Activated CD4-positive, CD25-positive, alpha-beta regulatory T cell treated with anti-CD3 and anti-CD28 coated beads, Interleukin-2, amount 50 U/mL, for 24 hours (primary cell): ENCODE data around the gene GET4.
A peak's percentile ranks its signal among the peaks of the same experiment; 100 is the strongest.

Source experiments
- ATAC-seq, 2 donors: fragments of 150-1000 bp; cut with Tn5 transposase; one replicate each; pipeline ENCODE4 v1.10.0; 2021; ENCODE audit warnings: mild to moderate bottlenecking in 1 of 2, moderate library complexity in 1 of 2

GET4 gene

DNA sequence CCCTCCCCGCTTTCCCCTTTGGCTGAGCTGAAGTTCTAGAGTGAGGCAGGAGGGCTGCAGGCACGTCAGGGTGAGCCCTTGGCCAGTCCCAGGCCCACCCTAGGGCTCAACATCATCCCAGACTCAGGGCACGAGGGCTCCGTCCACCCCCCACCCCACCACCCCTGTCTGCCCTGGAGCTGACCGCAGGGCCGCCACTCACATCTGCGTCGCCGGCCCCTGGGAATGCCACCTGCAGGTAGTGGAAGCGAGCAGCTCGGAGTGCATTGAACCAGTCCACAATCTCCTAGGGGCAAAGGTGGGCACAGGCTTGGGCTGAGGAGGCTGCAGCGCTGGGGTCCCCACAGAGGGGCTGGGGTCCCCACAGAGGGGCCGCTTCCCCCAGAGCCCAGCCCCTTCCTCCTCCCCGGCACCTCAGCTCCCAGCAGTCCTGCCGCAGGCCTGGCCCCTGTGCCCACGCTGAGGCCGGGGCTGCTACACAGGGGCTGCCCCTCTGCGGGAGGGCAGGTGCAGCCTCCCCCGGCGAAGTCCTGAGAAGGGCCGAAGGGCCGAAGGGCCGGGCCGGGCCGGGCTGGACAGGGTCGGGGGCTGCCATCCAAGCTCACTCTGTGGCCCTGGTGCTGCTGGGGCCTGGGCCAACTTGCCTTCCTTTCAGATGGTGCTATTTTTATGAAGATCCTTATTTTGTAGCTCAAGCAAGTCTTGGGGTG lies 24.1 kb downstream of the GET4 start:
- no peak for ATAC-seq

DNA sequence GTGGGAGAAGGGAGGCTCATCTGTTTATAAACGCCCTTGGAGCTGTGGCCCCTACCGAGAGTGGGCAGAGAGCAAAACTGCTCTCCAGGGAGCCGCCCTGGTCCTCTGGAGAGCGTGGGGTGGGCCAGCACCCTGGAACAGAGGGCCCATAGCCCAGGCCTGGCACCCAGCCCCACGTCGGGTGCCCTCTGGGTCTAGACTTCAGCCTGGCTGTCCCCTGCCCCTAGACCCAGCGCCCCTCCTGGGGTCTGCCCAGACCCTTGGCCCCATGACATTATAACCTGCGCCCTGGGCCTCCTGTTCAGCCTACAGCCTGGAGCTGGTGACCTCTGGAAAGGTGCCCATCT lies 24.7 kb downstream of the GET4 start:
- no peak for ATAC-seq

DNA sequence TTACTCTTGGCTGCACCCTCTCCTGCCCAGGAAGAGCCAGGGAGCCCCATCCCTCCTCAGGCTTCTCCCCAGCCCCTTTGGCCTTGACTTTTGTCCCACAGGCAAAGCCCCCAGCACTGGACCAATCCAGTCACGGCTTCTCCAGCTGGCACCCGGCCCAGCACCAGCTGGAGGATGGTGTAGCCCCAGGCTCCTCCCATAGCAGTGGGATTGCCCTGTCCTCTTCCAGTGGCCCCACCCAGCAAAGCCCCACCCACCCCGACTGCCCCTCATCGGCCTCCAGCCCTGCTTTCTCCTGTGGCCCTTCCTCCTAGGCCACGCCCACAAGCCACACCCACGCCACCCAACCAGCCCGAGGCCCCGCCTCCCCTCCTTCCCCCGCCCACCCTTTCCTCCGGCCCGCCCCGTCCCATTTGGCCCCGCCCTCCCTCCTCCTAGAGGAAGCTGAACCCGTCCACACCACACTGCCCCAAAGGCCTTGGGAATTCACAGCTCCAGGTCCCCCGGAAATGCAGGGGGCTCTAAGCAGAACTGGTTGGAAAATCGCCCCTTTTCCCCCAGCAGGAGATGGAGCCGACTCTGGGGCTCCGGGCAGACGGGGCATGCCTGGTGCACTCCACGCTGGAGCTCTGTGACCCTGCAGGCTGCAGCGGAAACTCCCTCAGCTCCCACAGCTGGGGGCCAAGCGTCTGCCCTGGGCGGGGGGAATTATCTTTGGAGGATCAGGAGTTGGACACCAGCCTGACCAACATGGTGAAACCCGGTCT lies 25.2 kb downstream of the GET4 start:
- ATAC-seq, result peak; percentile 19 to 21

GRCh38 chr7:902996-903395 lies 26.6 kb downstream of the GET4 start:
- ATAC-seq, result no peak

GRCh38 chr7:903921-904755 lies 27.8 kb downstream of the GET4 start:
- no peak for ATAC-seq

DNA sequence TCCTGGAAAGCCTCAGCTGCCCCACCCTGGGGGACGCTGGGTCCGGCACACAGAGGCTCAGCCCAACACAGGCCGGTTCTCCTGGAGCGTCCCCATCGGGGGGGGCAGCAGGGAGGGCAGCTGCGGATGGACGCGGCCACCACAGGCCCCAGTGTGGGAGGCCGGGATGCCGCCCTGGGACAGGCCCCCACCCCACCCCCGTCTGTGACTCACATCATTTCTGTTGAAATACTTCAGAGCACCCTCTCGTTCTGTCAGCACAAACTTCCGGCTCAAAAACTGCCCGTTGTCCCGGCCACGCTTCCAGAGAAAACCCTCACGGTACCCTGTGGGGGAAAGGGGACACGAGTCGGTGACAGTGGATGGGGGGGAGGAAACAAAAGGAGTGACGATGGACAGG lies 28.5 kb downstream of the GET4 start:
- ATAC-seq, result no peak

DNA sequence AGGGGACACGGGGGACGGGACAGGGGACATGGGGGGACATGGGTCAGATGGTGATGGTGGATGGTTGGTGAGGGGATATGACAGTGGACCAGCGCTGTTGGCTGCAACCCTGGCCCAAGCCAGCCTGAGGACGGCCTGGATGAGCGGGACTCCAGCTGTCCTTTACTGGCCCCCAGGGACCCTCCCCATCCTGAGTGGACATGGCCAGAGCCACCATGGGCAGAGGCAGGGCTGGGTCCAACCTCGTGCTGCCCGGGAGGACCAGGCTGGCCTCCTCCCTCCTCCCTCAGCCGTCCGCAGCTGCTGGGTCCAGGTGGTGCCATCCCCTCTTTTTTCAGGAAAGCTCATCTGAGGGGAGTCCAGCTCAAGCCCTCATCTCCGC lies 30.4 kb downstream of the GET4 start:
- ATAC-seq, result no peak

GRCh38 chr7:907158-907980 lies 31.0 kb downstream of the GET4 start:
- no peak for ATAC-seq

DNA sequence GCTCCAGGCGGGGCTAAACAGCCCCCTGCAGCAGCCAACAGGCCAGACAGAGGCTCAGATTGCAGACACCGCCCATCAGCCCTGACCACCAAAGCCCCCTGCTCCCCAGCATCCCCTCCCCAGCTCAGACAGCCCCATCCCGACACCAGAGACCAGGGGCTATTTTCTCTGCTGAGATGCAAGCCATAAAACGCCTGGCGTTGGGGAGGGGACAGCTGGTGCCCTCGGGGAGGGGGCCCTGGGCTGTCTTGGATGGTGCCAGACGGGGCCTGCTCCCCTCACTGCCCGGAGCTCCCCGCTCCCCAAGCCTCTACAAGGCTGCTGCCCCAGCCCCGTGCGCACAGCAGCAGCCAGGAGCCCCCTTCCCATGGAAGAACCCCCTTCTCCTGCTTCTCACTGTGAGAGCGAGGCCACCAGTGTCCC lies 31.8 kb downstream of the GET4 start:
- ATAC-seq, result no peak

- peak; percentile 75 to 80 for ATAC-seq
Measured at GRCh38 chr7:908591-909357, 32.4 kb downstream of the GET4 start.

GRCh38 chr7:909358-910329 lies 33.3 kb downstream of the GET4 start:
- peak in 1 of 2 donors; percentile 27 for ATAC-seq

DNA sequence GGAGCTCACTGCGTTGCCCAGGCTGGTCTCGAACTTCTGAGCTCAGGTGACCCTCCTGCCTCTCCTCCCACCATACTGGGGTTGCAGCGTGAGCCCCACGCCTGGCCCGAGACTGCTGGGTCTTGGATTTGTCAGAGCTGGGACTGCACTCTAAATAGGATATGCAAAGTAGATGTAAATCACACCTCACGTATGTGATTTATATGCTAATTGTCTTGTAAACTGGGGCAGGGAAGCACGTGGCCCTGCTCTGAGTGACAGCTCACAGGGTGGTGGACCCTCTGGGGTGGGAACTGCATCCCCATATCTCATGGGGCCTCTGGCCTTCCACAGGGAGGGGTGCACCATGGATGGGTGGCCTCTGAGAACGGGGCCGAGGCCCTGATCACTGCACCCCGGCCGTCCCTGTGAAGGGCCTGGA lies 34.1 kb downstream of the GET4 start:
- peak; percentile 26 to 33 for ATAC-seq

DNA sequence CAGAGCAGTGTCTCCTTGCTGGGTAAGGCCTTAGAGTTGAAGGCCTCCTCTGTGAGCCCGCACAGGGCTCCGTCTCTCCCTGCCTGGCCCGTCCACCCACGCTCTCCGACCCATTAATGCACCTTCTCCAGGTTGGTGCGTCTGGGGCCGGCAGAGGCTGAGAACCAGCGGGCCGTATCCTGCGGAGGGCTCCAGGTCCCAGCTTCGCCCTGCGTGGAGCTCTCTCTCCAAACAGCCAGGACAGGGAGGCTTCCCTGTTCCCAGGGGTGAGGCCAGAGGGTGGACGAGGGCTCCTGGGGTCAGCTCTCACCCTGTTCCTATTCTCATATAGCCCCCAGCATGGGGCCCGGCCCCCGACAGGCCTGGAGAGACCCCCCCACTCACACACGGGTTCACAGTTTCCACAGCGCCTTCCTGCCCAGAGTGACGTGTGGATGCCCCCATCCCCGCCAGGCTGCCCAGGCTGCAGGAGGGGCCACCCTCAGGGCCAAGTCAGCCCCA lies 34.6 kb downstream of the GET4 start:
- no peak for ATAC-seq

DNA sequence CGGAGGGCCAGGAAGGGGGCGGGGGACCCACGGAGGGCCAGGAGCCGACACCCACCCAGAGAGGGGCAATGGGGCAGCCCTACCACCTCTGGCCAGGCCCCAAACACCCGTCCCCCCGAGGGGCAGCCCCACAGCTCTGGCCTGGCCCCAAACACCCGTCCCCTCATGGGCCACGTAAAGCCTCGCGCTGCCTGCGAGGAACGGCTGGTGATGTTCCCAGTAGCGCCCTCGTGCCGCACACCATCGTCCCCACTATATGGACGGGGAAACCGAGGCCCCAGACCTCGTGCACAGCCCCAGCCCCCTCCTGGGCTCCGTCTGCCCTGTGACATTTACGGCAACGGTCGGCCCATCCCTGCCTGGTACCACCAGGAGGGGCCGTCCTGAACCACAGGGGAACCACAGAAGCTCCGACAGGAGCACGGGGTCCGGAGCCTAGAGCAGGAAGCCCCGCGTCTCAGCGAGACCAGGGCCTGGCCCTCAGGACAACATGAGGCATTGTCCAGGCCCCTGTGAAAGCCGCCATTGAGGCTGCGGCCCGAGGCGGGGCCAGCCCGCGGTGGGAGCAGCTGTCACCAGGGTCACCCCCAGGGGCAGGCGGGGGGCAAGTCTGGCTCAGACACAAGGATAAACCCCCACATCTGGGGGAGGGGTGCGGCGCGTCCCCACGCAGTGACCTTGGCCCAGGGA lies 35.6 kb downstream of the GET4 start:
- no peak for ATAC-seq

DNA sequence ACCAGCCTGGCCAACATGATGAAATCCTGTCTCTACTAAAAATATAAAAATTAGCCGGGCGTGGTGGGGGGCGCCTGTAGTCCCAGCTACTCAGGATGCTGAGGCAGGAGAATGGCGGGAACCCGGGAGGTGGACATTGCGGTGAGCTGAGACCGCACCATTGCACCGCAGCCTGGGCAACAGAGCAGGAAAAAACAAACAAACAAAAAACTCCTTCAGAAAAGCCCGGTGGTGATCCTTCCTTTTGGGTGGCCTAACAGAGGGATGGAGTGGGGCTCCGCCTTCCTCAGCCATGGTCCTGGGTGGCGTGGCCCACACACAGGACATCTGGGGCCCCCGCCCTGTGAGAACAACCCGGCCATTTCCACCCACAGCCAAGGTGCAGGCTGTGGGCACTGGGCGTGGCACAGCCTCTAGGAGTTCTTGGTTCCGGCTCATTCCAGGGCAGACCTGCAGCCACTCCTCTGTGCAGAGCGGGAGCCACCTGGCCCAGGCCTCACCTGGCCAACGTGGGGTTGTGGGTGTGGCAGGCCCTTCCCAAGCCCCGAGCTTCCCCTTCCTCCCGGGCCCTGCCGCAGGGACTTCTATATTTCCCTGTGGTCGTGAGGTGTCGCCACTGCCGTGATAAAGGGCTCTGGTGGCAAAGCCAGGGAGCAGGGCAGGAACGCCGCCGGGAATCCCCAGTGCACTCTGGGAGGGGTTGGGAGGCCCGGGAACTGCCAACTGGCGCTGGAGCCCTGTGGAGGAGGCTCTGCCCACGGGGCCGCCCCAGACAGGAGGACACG lies 37.6 kb downstream of the GET4 start:
- ATAC-seq, result no peak

DNA sequence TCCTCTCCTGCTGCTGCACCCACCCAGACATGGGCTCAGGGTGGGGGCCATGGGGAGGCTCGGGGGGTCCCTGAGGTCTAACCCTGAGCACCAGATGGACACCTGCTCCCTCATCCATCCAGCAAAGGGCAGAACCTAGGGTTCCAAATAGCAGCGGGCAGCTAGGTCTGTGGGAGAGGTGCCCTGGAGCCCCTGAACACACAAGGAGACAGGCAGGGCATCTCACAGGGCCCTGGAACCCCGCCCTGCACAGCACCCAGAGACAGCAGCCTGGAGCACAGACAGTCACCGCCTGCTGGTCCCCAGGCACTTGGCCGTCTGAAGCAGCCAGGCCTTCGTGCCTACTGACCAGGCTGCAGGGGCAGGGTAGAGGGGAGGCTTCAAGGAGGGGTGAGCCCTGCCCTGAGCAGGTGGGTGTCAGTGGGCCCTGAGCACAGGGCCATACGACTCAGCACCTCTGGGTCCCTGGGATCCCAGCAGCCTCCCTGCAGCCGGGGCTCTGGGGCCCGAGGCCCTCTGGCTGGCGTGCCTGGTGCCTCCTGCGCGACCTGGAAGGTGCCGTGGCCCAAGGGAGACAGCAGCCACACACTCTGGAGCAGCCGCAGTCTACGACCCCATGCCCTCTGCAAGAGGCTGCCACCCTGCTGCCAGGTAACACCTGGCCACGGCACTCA lies 38.3 kb downstream of the GET4 start:
- no peak for ATAC-seq

DNA sequence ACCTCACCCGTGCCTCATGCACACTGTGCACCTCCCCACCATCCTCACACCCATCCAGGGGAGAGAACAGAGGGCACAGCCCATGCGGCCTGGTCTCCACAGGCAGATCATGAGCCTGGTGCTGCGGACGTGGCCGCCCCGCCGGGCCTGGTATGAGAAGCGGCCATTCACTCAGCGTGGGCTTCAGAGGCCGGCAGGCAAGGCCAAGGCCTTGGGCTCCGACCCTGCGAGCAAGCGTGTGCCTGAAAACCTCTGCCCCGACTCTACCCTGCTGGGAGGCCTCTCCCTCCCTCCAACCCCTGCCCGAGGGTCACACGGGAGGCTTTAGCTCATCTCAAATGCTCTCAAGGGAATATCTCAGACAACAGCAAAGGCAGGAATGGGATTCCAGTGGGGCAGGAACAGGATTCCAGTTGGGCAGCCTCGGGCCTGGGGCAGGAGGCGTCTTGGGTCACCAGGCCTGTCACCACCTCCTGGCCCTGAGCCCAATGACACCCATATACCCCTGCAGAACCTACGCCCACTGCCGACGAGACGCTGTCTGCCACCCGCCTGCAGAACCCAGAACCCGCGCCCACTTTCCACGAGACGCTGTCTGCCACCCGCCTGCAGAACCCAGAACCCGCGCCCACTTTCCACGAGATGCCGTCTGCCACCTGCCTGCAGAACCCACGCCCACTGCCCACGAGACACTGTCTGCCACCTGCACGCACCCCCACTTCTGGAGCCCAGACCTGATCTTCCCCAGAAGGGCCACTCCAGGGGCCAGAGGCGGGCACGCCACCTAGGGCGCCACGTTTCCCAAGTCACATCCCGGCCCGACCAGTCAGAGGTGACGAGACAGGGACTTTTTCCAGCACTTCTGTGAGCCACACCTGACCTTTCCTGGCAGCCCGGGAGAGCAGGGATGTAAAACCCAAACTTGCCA lies 39.2 kb downstream of the GET4 start:
- no peak for ATAC-seq
